HG02588 (cell line): ENCODE measurements around the gene MEIS3.
"Not testable (repeated sequence)": the region's sequence is repeated elsewhere in the genome, so short reads cannot be mapped to it uniquely, and the experiment has no call there.

Source experiments
- ATAC-seq: cut with Tn5 transposase; IDR thresholded peaks from one replicate; pipeline ENCODE4 v1.9.1; 2021; ENCODE audit warnings: mild to moderate bottlenecking, moderate library complexity; ENCODE audit not compliant: unreplicated experiment

MEIS3 gene

DNA sequence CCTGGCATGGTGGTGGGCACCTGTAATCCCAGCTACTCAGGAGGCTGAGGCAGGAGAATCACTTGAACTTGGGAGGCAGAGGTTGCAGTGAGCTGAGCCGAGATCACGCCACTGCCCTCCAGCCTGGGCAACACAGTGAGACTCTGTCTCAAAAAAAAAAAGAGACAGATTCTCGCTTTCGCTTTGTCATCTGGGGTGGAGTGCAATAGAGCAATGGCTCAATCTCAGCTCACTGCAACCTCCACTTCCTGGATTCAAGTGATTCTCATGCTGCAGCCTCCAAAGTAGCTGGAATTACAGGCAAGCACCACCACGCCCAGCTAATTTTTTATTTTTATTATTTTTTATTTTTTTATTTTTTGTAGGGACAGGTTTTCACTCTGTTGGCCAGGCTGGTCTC, 30.6 kb downstream of the MEIS3 start:
- not testable (repeated sequence) for ATAC-seq

DNA sequence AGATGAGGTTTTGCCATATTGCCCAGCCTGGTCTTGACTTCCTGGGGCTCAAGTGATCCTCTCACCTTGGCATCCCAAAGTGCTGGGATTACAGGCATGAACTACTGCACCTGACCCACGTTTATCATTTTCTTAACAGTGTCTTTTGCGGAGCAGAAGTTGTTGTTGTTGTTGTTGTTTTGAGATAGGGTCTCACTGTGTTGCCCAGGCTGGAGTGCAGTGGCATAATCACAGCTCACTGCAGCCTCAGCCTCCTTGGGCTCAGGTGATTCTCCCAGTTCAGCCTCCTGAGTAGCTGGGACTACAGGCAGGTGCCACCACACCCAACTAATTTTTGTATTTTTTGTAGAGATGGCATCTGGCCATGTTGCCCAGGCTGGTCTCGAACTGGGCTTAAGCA, 31.7 kb downstream of the MEIS3 start:
- not testable (repeated sequence) for ATAC-seq

DNA sequence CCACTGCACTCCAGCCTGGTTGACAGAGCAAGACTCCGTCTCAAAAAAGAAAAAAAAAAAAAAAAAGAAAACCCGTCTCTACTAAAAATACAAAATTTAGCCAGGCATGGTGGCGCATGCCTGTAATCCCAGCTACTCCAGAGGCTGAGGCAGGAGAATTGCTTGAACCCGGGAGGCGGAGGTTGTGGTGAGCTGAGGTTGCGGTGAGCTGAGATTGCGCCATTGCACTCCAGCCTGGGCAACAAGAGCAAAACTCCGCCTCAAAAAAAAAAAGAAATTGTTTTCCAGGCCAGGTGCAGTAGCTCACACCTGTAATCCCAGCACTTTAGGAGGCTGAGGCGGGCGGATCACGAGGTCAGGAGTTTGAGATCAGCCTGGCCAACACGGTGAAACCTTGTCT, 32.7 kb downstream of the MEIS3 start:
- ATAC-seq, result not testable (repeated sequence)

DNA sequence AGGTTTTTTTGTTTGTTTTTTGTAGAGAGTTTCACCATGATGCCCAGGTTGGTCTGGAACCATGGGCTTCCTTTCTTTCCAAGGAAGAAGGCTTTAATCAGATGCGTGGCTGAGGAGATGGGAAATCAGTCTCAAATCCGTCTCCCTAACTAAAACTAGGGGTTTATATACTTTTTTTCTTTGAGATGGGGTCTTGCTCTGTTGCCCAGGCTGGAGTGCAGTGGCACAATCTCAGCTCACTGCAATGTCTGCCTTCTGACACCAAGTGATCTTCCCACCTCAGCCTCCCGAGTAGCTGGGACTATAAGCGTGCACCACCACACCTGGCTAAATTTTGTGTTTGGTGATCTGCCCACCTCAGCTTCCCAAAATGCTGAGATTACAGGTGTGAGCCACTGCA, 34.8 kb downstream of the MEIS3 start:
- ATAC-seq, result not testable (repeated sequence)

DNA sequence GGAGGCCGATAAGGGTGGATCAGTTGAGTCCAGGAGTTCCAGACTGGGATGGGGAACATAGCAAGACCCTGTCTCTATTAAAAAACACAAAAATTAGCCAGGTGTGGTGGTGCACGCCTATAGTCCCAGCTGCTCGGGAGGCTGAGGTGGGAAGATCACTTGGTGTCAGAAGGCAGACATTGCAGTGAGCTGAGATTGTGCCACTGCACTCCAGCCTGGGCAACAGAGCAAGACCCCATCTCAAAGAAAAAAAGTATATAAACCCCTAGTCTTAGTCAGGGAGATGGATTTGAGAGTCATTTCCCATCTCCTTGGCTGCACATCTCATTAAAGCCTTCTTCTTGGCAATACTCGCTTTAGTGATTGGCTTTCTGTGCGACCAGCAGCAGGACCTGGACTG, 35.4 kb downstream of the MEIS3 start:
- ATAC-seq, result not testable (repeated sequence)

DNA sequence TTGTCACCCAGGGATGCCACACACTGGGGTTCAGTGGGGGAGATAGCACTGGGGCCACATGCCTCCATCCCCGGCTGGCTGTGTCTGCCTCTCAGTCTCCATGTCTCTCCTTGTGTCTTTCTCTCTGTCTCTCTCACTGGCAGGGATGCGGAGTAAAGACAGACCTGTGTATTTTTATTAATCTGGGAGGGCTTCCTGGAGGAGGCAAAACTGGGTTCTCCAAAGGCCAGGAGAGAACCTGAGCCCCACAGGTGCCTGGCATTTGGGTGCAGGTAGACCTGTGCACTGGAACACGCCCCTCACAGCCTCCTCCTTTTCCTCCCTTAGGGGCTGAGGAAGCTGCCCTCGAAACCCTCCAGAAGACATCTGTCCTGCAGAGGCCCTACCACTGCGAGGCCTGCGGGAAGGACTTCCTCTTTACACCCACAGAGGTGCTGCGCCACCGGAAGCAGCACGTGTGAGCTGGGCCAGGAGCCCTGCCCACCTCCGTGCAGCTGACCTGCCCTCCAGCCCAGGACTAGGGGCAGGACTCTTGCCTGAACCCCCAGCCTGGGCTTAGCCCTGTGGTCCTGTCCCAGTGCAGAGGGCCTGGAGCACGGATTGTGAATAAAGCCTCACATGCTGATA, 37.6 kb downstream of the MEIS3 start:
- ATAC-seq, result no peak

DNA sequence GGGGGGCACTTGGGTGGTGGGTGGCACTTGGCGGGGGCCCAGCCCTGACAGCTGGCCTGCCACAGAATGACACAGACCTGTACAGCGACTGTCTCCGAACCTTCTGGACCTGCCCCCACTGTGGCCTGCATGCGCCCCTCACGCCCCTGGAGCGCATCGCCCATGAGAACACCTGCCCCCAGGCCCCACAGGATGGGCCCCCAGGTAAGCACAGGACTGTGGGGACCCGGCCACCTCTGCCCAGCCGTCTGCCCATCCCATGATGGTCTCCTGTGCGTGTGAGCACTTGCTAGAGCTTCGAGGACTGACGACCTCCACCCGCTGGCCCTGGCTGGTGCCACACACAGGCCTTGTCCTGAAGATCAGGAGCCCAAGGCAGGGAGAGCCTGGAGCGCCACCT, 38.2 kb downstream of the MEIS3 start:
- ATAC-seq, result no peak

DNA sequence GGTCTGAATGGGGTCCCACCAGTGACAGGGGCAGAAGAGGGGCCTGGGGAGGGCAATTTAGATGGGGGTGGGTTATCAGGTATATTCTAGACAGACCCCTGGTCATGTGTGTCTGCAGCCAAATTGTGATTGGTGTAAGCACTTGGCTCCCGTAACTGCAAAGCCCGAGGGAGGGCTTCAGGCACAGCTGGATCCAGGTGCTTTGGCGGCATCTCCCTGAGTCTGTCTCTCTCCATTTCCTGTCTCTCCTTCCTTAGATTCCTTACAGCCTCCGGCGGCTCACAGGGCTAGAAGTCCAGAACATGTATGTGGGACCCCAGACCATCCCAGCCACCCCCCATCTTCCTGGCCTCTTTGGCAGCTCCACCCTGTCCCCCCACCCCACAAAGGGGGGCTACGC, 38.8 kb downstream of the MEIS3 start:
- no peak for ATAC-seq

DNA sequence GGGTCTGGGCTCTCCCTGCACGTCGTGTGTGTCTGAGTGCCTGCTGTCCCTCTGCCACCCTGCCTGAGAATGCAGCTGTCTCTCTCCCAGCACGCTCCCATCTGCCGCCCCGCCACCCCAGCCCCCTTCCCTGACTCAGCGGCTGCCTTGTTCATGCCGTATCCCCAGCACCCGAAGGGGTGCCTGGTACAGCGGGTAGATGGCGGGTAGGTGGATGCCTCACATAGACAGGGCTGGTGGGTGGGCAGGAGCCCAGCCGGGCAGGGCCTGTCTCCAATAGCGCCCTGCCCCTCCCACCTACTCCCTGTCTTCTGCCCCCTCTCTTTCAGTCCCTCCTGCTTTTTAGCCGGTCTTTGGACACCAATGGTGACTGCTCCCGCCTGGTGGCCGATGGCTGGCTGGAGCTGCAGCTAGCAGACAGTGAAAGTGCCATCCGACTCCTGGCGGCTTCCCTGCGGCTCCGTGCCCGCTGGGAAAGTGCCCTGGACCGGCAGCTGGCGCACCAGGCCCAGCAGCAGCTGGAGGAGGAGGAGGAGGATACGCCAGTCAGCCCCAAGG, 39.9 kb downstream of the MEIS3 start:
- ATAC-seq, result no peak

DNA sequence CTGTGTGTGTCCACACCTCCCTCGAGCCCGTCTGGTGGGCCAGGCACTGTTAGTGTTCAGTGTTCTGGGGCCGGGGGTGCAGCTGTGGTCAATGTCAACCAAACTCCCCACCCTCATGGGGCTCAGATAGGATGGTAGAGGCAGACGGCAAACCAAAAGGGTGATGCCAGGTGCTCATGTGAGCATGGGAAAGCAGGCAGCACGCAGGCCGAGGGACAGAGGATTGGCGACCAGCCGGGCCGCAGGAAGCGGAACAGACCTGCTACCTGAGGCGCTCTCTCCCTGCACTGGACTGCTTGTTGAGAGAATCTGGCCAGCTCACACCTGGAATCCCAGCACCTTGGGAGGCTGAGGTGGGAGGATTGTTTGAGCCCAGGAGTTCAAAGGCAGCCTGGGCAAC, 41.1 kb downstream of the MEIS3 start:
- ATAC-seq, result no peak

DNA sequence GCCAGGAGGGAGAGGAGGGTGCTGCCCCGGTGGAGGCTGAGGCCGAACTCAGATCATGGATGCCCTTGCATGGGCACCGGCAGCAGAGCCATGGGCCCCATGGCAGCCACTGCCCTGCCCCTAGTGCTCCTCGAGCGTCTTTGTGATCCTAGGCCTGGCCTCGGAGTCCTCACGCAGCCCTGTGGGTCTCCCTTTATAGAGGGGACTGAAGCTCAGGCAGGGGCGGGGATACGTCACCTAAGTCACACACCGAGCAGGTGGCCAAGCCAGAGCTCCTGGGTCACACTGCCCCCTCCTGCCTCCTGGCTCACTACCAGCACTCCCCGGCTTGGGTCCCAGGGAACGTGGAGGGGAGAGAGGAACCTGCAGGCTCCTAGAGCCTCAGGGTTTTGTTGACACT, 41.5 kb downstream of the MEIS3 start:
- ATAC-seq, result no peak

DNA sequence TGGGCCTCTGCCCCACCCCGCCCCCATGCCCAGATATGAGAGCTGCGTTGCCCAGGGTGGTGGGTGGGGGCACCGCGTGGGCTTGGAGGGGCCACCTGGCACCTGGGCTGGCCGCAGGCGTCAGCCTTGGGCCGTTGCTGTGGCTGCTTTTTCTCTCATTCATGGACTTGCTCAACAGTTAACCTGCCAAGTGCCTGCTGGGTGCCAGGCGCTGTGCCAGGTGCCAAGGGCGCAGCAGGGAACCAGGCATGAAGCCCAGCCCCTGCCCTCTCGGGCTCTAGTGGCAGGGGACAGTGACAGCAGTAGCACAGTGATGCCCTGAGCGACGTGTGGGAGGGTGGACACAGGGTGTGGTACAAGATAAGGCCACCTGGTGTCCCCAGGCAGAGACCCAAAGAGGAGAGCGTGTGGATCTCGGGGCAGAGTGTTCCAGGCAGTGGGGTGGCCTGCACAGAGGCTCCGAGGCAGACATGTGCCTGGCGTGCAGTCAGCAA, 42.1 kb downstream of the MEIS3 start:
- ATAC-seq, result no peak

DNA sequence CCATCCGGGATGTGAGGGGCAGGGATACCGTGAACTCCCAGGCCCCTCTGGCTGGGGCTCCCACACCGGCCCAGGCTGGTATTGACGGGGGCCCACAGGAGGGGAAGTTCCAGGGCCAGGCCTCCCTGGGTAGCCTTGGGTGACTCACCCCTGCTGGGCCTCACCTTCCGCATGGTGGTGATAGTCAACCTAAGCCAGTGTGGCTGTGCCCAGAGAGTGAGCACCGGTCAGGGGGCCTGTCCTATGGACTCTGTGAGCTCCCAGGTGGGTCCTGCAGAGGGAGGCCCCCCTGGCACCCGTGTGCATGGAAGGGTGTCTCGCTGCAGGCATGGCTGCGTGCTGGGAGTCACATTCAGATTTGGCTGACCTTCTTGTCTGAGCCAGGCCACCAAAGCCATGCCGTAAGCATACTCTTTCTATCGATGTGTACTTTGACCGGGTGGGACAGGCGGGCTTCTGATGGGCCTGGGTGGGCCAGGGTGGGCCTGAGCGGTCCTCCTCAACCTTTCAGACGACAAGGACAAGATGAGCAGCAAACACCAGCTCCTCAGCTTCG, 42.7 kb downstream of the MEIS3 start:
- ATAC-seq, result no peak

DNA sequence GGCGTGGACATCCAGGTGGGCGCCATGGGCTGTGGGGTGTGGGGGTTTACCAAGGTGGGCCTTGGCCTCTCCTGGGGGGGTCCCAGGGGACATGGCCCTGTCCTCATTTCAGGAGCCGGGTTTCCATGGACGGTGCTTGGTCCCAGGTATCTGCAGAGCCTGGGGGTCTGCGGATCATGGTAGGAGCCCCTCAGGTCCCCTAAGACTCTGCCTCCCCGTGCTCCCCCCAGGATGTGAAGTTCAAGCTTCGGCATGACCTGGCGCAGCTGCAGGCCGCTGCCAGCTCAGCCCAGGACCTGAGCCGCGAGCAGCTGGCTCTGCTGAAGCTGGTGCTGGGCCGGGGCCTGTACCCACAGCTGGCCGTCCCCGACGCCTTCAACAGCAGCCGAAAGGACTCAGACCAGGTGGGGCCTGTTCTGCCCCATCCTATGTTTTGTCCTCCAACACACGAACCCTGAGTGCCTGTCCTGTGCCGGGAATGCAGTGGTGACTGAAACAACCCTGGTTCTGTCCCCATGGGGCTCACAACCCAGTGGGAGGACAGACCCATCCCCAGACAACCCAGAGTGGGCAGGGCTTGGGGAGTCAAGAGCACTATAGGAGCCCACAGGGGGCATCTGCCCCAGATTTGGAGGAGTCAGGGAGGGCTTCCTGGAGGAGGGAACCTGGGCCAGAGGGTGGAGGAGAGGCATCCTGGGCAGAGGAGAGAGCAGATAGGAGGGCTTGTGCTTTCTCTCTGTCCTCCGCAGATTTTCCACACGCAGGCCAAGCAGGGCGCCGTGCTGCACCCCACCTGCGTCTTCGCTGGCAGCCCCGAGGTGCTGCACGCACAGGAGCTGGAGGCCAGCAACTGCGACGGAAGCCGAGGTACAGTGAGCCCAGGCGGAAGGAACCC, 43.4 kb downstream of the MEIS3 start:
- no peak for ATAC-seq

DNA sequence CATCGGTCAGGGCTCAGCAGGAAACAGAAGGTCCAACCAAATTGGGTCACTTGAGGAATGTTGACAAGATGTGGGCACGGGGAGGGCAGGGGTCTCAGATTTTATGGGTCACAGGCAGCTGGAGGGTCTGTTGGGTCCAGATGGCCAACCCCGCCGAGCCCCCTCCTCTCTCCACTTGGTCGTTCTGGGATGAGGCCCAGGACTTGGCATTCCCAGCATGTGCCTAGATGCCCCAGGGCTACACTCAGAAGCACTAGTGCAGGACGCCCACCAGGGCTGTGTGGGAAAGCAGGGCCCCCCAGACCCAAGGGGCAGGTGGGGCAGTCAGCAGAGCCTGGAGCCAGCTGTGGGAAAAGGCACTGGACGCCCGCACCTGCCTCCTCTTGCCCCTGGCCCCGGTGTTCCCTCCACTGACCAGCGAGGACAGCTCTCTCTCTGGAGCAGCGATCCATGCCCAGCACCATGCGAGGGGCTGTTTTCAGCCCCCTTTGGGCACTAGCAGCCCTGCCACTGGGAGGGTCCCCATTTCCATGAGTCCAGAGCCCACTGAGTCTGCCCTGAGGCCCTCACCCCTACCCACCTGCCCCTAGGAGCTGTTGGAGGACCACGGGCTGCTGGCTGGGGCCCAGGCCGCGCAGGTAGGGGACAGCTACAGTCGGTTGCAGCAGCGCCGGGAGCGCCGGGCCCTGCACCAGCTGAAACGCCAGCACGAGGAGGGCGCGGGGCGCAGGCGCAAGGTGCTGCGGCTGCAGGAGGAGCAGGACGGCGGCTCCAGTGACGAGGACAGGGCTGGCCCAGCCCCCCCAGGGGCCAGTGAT, 44.2 kb downstream of the MEIS3 start:
- no peak for ATAC-seq

DNA sequence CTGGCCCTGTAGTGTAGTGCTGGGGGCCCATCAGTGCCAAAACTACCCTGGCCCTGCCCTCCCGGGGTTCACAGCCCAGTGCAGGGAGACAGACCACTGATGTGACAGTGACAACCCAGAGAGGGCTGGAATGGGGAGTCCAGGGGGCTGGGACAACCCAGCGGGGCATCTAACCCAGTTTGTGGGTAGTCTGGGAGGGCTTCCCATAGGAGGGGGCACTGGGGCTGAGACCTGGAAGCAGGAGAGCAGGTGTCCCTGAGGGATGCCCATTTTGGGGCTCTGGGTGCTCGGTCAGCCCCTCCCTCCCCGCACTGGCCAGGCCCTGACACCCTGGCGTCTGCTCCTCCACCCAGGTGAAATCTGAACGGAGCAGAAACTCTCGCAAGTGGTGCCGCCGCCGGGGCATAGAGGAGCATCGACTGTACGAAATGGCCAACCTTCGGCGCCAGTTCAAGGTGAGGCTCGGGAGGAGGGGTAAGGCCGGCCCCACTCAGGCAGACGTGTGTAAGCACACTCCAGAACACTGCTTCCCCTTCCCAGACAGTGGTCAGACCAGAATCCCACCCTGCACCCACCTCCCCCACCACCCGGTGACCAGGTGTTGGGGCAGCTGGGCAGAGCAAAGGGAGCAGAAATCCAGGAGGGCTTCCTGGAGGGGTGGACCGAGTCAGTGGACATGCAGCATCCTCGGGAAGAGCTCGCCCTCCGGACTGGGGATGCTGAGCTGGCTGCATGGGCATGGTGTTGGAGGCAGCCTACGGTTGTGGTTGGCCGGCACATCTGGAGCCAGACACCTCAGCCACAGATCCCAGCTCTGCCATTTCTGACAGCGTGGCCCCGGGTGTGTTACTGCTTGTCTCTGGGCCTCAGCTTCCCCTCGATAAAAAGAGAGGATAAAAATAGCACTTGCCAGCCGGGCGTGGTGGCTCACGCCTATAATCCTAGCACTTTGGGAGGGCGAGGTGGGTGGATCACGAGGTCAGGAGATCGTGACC, 45.8 kb downstream of the MEIS3 start:
- no peak for ATAC-seq

DNA sequence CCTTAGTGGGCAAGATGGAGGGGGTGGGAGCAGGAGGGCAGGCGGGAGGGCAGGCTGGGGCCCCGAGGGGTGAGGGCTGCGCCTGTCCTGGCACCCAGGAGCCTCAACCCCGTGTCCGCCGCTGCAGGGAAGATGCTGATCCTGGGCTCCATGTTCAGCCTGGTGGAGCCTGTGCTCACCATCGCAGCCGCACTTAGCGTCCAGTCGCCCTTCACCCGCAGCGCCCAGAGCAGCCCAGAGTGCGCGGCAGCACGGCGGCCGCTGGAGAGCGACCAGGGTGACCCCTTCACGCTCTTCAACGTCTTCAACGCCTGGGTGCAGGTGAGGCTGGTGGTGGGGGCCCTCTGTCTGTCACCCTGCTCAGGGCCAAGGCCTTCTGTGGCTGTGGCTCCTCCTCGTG, 46.7 kb downstream of the MEIS3 start:
- ATAC-seq, result no peak

DNA sequence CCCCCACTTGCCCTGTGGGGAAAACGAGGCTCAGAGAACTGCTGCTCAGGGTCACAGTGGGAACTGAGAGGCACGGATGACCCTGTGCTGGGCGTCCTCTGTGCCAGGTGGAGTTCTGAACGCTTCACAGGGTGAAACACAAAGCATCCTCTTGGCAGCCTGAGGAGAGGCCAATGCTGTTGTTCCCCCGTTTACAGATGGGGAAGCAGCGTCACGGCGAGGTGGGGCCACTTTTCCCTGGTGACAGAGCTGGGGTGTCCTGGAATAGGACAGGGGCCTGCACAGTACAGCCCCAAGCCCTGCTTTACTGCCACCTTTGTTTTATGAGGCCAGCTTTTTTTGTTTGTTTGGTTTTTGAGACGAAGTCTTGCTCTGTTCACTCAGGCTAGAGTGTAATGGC, 48.1 kb downstream of the MEIS3 start:
- ATAC-seq, result no peak

DNA sequence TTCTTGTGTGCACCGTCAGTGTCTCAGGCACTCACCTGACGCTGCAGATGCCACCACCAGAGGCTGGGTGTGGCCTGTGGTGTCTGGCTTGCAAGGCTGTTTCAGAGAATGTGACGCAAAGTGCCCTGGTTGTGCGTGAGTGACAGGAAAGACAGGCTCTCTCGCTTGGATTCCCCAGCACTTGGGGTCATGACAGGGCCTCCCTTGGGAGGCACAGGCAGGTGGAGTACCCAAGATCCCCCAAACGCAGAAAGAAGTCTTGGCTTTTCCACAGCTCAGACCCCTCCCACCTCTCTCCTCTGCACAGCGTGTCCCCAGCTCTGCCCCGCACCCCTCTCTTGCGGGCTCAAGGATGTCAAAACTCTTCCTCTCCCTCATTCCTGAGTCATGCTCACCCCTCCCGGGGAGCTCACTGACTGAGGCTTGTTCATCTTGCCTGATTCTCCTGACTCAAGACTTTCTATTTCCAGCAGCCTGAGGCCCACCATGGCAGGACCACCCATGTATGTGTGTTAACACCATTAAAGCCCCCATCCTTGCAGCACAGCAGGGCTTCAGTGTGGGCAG, 49.2 kb downstream of the MEIS3 start:
- no peak for ATAC-seq
